CD8-positive, alpha-beta memory T cell (primary cell): Measurements from ENCODE around the gene PCBP4. TPM values are rescaled to one million over a fixed set of nuclear protein-coding genes. Genes with fewer than 3 reads are reported as not detected.

Experiments used
- CTCF ChIA-PET: fragments of 350-600 bp; sonication (Branson Sonifier 250); formaldehyde crosslinking; loops from one replicate; lab custom pipeline; 2021; ENCODE audit warnings: antibody characterized with exemption; lab: Charles Lee
- POLR2A ChIA-PET: fragments of 350-600 bp; sonication (Branson Sonifier 250); formaldehyde crosslinking; loops from one replicate; lab custom pipeline; 2021; ENCODE audit warnings: antibody characterized with exemption; lab: Charles Lee
- DNase-seq, 5 donors: peaks; one replicate each; pipeline versions ENCODE4 v3.0.0 to v3.0.0-alpha.2; 2020 to 2022; ENCODE audit warnings: mixed read lengths in 1 of 5
- H3K27ac ChIP-seq: one replicate; pipeline ENCODE4 v1.7.0; 2013; ENCODE audit warnings: low read depth, mild to moderate bottlenecking, low read length, moderate library complexity
- H3K27me3 ChIP-seq: 2 replicates; pipeline ENCODE4 v1.7.0; 2013; ENCODE audit warnings: low read length, mild to moderate bottlenecking; ENCODE audit not compliant: insufficient read depth, poor library complexity, severe bottlenecking
- H3K36me3 ChIP-seq: 2 replicates; pipeline ENCODE4 v1.7.0; 2013; ENCODE audit warnings: mild to moderate bottlenecking, low read length, moderate library complexity; ENCODE audit not compliant: insufficient read depth
- H3K4me1 ChIP-seq: 2 replicates; pipeline ENCODE4 v1.7.0; 2013; ENCODE audit warnings: mild to moderate bottlenecking, low read length, moderate library complexity; ENCODE audit not compliant: insufficient read depth
- H3K4me3 ChIP-seq: 2 replicates; pipeline ENCODE4 v1.7.0; 2013; ENCODE audit warnings: mild to moderate bottlenecking, low read length
- H3K9me3 ChIP-seq: 2 replicates; pipeline ENCODE4 v1.7.0; 2013; ENCODE audit warnings: mild to moderate bottlenecking, low read length
- H3K27ac Mint-ChIP-seq, 8 donors: one replicate each; pipeline ENCODE4 v1.8.0; 2020 to 2021; ENCODE audit warnings: mixed read lengths in 8 of 8, mild to moderate bottlenecking in 6 of 8, inconsistent platforms in 3 of 8, moderate library complexity in 3 of 8
- H3K27me3 Mint-ChIP-seq, 2 donors: one replicate each; pipeline ENCODE4 v1.8.0; 2020 to 2021; ENCODE audit warnings: mixed read lengths in 2 of 2, mild to moderate bottlenecking in 1 of 2, moderate library complexity in 1 of 2
- H3K36me3 Mint-ChIP-seq, 3 donors: one replicate each; pipeline ENCODE4 v1.8.0; 2020 to 2021; ENCODE audit warnings: mixed read lengths in 3 of 3, inconsistent platforms in 1 of 3, mild to moderate bottlenecking in 1 of 3
- H3K4me1 Mint-ChIP-seq, 3 donors: one replicate each; pipeline ENCODE4 v1.8.0; 2020 to 2021; ENCODE audit warnings: mixed read lengths in 3 of 3, inconsistent platforms in 1 of 3, mild to moderate bottlenecking in 1 of 3
- H3K4me3 Mint-ChIP-seq, 7 donors: one replicate each; pipeline ENCODE4 v1.8.0; 2020 to 2021; ENCODE audit warnings: mixed read lengths in 7 of 7, mild to moderate bottlenecking in 6 of 7, moderate library complexity in 4 of 7, inconsistent platforms in 2 of 7
- H3K9me3 Mint-ChIP-seq, 5 donors: one replicate each; pipeline ENCODE4 v1.8.0; 2020 to 2022; ENCODE audit warnings: mixed read lengths in 5 of 5, mild to moderate bottlenecking in 3 of 5, moderate library complexity in 2 of 5, inconsistent platforms in 1 of 5
- polyA plus RNA-seq: library from polyadenylated mRNA; unstranded; fragments of 300-500 nt; fragmentation: Illumina TruSeq; gene quantifications from one replicate; pipeline ENCODE4 v1.2.3, GENCODE V29; 2021
- total RNA-seq, 2 experiments: library from RNA; stranded (reverse); gene quantifications; one replicate each; pipeline ENCODE4 v1.2.3, GENCODE V29; 2021

The PCBP4 gene
- total and polyA plus RNA-seq, 3 experiments from 2014 or later, result 9.7 to 12.5 (median 12.5) TPM

DNA sequence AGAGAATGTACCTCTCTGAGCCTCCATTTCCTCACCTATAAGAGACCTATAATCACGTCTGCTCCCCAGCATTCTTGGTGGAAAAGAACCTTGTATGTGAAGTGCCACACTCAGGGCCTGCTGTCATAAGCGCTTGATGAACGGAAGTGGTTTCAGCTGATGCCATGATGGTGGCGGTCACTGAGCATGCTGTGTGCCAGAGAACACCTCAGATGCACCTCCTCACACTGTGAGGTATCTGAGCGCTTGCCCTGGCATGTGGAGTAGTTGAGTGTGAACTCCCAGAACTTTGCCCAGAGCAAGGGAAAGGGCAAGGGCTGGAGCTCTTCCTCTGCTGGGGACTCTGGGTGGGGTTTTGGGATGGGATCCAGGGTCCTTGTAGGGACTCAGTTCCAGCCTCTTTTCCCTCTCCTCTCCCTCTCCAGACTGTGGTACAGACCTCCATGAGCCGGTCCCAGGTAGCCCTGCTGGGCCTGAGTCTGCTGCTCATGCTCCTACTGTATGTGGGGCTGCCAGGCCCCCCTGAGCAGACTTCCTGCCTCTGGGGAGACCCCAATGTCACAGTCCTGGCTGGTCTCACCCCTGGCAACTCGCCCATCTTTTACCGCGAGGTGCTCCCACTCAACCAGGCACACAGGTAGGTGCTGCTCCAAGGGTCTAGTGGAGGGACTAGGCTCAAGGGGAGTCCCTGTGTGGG lies 10.3 kb upstream of the PCBP4 start:
- H3K27me3 Mint-ChIP-seq, result no peaks in the 10 kb centered on the region
- H3K36me3 Mint-ChIP-seq, result peaks cover 0 to 13% (median under 1%) of the 10 kb centered on the region in 3 donors
- peak overlapping the region in 7 of 8 donors; percentile 51 to 91 (median 86) for H3K27ac Mint-ChIP-seq
- Histone ChIP-seq H3K4me3 (no peak overlapping the region), H3K27me3 (no peaks in the 10 kb centered on the region), H3K27ac (no peak overlapping the region), H3K4me1 (peaks cover 43% of the 10 kb centered on the region), H3K36me3 (no peaks in the 10 kb centered on the region), H3K9me3 (no peaks in the 10 kb centered on the region)
- POLR2A ChIA-PET, result no interaction called here
- DNase-seq, result peak; percentile 29 to 67 (median 41)
- peaks cover 39 to 50% (median 48%) of the 10 kb centered on the region in 3 donors for H3K4me1 Mint-ChIP-seq
- CTCF ChIA-PET, result no interaction called here
- no peaks in the 10 kb centered on the region for H3K9me3 Mint-ChIP-seq
- peak overlapping the region; percentile 15 to 95 (median 66) for H3K4me3 Mint-ChIP-seq

DNA sequence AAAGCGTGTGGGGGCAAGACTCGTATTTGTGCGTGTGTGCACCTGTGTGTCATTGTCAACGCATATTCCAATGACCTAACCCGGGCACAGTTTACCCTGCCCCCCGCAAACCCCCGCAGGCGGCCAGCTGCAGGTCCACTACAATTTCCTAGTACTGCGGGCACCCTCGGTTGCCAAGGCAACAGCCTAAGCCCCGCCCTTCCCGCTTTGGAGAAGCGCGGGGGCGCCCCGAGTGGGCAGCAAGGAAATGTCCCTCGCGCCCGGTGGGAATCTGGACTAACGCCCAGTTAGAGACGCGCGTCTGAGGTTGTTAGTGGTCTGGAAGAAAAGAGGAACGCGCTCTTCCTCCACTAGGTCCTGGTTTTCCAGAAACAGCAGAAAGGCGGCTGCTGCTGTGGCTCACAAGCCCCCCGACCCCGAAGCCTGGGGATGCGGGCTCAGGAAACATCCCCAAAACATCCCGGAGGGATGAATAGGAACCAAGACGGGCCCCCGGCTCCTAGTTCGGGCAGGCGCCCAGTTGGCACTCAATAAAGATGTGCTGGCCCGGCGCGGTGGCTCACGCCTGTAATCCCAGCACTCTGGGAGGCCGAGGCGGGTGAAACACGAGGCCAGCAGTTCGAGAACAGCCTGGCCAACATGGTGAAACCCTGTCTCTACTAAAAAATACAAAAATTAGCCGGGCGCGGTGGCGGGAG lies 8.7 kb upstream of the PCBP4 start:
- H3K27me3 Mint-ChIP-seq, result no peaks in the 10 kb centered on the region

DNA sequence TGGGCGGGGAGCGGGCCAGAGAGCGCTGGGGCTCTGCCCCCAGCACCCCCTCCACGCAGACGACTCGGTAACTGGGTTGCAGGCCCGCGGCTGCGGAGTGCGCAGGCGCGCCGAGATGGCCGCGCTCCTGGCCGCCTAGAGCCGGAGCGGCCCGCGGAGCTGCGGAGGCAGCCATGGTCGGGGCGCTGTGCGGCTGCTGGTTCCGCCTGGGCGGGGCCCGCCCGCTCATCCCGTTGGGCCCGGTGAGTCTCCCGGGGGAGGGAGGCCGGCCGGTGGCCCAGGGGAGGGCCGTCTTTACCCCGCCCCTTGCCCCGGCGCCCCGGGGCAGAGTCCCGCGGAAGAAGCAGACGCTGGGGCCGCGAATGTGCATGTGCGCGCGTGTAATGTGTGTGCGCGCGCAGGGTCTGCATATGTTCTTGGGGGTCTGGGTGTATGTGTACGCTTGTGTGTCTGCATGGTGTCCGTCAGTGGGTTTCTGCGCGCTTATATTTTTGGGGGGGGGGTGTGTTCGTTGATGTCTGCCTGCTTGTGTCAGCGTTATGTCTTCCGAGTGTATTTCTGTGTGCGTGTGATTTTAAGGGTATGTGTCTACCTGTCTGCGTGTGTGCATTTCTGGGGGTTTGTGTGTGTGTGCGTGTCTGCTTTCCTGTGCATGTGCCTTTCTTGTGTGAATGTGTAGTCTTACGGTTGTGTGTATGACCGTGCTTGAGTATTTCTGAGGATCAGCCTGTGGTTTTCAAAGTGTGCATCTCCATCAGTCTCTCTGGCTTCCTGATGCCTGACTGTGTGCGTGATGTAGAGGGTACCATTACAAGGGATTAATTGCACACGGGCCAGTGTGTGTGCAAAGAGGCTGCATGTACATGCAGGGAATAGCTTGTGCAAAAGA lies 8.0 kb upstream of the PCBP4 start, which contains the start of gene ABHD14A:
Gene ABHD14A, plus strand, starts transcription at position 102 of the 889 bp plus-strand sequence. Its CDS starts 72 bp downstream, at position 174.
- POLR2A ChIA-PET, result interaction anchor here (0.6 to 2.3 kb wide), 4 partner anchors 8 to 182 kb away, joined by 3 to 14 read pairs (median 4); partner anchors contain the start of genes ACY1, PARP3 and RRP9
- Mint-ChIP-seq H3K27ac (peak within 1 kb of the TSS; percentile 87 to 98 (median 94)), H3K27me3 (no peaks in the 10 kb centered on the region), H3K4me1 (peaks cover 25 to 50% (median 46%) of the 10 kb centered on the region in 3 donors), H3K4me3 (peak within 1 kb of the TSS; percentile 89 to 99 (median 95)), H3K36me3 (peaks cover 0 to 16% (median 0%) of the 10 kb centered on the region in 3 donors), H3K9me3 (no peaks in the 10 kb centered on the region)
- no peaks in the 10 kb centered on the region for H3K36me3 ChIP-seq
- CTCF ChIA-PET, result interaction anchor here (0.8 to 6.2 kb wide), 7 partner anchors 8 to 31 kb away, joined by 3 to 65 read pairs (median 13); partner anchors contain the start of genes ACY1, GPR62, PARP3 and RRP9
- peak within 1 kb of the TSS; percentile 83 for H3K27ac ChIP-seq
- DNase-seq, result peak; percentile 67 to 84 (median 78)
- H3K4me3 ChIP-seq, result peak within 1 kb of the TSS; percentile 97
- H3K9me3 ChIP-seq, result no peaks in the 10 kb centered on the region
- peaks cover 32% of the 10 kb centered on the region for H3K4me1 ChIP-seq
- H3K27me3 ChIP-seq, result no peaks in the 10 kb centered on the region

More for the DNA sequence above, 8.7 kb upstream of the PCBP4 start:
- Mint-ChIP-seq H3K27ac (peak overlapping the region; percentile 70 to 94 (median 92)), H3K36me3 (peaks cover 0 to 14% (median 0%) of the 10 kb centered on the region in 3 donors), H3K4me3 (peak overlapping the region; percentile 83 to 95 (median 91)), H3K4me1 (peaks cover 28 to 47% (median 44%) of the 10 kb centered on the region in 3 donors), H3K9me3 (no peaks in the 10 kb centered on the region)
- peak in 4 of 5 donors; percentile 18 to 63 (median 28) for DNase-seq
- Histone ChIP-seq H3K4me3 (peak overlapping the region; percentile 97), H3K27ac (peak overlapping the region; percentile 83), H3K27me3 (no peaks in the 10 kb centered on the region), H3K36me3 (no peaks in the 10 kb centered on the region), H3K9me3 (no peaks in the 10 kb centered on the region), H3K4me1 (peaks cover 32% of the 10 kb centered on the region)
- ChIA-PET POLR2A (interaction anchor here (1.3 kb wide), 1 partner anchor 34 kb away, joined by 6 read pairs; the partner anchor contains the start of genes PARP3 and RRP9), CTCF (interaction anchor here (1.4 to 4.3 kb wide), 2 partner anchors 7 to 11 kb away, joined by 4 to 43 read pairs; partner anchors contain the start of gene ACY1)

DNA sequence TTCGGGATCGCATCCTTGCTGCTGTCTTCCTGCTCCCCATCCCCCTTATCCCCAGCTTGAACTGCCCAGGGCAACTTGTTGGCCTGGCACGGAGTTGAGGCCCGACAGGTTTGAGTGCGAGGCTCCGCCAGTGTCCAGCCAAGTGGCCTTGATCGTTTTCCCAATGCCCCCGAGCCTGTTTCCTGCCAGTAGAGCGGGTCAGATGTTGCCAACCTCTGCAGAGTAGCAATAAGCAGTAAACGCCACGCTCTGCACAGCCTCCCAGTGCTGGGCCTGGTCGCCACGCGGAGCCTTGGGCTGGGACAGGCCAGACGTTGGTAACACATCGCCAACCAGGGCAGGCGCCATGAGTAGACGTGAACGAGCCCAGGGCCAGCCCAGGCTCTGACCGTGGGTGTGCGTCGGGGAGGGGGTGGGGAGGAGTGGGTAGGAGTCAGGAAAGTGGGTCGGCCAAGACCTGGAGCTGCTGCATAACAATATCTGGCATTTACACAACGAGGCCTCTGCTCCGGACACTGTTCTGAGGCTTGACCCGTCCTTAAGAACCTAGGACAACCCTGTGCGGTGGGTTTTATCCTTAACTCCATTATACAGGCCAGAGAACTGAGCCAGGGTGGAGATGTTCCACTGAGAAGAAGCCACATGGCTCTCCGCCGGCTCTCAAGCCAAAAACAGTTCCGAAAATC lies 7.2 kb upstream of the PCBP4 start:
- Mint-ChIP-seq H3K9me3 (no peaks in the 10 kb centered on the region), H3K27ac (peak overlapping the region; percentile 87 to 98 (median 93)), H3K36me3 (peaks cover 0 to 16% (median 0%) of the 10 kb centered on the region in 3 donors), H3K27me3 (no peaks in the 10 kb centered on the region), H3K4me1 (peaks cover 25 to 50% (median 47%) of the 10 kb centered on the region in 3 donors), H3K4me3 (peak overlapping the region; percentile 89 to 99 (median 95))
- POLR2A ChIA-PET, result interaction anchor here (1.0 to 2.3 kb wide), 7 partner anchors 9 to 474 kb away, joined by 3 to 15 read pairs (median 6); partner anchors contain the start of genes ACY1, DCAF1, PARP3 and RPL29
- CTCF ChIA-PET, result interaction anchor here (0.7 to 6.2 kb wide), 22 partner anchors 9 to 483 kb away, joined by 3 to 65 read pairs (median 4); partner anchors contain the start of genes ACY1, GPR62, PARP3 and RPL29
- DNase-seq, result no peak
- H3K36me3 ChIP-seq, result no peaks in the 10 kb centered on the region
- no peaks in the 10 kb centered on the region for H3K27me3 ChIP-seq
- peak overlapping the region; percentile 83 for H3K27ac ChIP-seq
- no peaks in the 10 kb centered on the region for H3K9me3 ChIP-seq
- peaks cover 32% of the 10 kb centered on the region for H3K4me1 ChIP-seq
- peak overlapping the region; percentile 97 for H3K4me3 ChIP-seq

DNA sequence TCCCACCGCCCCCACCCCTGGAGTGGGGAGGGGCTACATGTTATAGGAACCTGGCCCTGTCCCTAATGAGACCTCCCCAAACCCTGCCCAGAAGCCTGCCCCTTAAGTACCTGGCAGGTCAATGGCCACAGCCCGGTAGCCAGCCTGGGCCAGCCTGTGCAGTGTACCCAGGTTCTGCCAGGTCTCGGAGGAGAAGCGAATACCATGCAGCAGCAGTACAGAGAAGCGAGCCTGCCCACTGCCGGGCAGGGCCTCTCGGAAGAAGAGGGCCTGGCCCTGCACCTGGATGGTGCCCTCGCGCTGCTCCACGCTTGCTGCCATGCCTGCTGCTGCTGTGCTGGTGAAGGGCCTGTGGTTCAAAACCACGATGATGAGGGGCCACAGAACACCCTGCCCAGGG lies 4.1 kb upstream of the PCBP4 start:
- Histone ChIP-seq H3K27me3 (no peaks in the 10 kb centered on the region), H3K9me3 (no peaks in the 10 kb centered on the region), H3K4me1 (peaks cover 26% of the 10 kb centered on the region), H3K36me3 (no peaks in the 10 kb centered on the region), H3K4me3 (no peak overlapping the region), H3K27ac (no peak overlapping the region)
- CTCF ChIA-PET, result interaction anchor here (2.0 to 6.2 kb wide), 2 partner anchors 11 to 27 kb away, joined by 6 to 65 read pairs; partner anchors contain the start of genes PARP3 and RRP9
- Mint-ChIP-seq H3K36me3 (peaks cover 0 to 17% (median 0%) of the 10 kb centered on the region in 3 donors), H3K4me3 (peak overlapping the region in 4 of 7 donors; percentile 15 to 87 (median 40)), H3K9me3 (no peaks in the 10 kb centered on the region), H3K27ac (peak overlapping the region in 2 of 8 donors; percentile 23 to 79), H3K4me1 (peaks cover 21 to 60% (median 38%) of the 10 kb centered on the region in 3 donors), H3K27me3 (no peaks in the 10 kb centered on the region)
- no peak for DNase-seq
- POLR2A ChIA-PET, result no interaction called here

DNA sequence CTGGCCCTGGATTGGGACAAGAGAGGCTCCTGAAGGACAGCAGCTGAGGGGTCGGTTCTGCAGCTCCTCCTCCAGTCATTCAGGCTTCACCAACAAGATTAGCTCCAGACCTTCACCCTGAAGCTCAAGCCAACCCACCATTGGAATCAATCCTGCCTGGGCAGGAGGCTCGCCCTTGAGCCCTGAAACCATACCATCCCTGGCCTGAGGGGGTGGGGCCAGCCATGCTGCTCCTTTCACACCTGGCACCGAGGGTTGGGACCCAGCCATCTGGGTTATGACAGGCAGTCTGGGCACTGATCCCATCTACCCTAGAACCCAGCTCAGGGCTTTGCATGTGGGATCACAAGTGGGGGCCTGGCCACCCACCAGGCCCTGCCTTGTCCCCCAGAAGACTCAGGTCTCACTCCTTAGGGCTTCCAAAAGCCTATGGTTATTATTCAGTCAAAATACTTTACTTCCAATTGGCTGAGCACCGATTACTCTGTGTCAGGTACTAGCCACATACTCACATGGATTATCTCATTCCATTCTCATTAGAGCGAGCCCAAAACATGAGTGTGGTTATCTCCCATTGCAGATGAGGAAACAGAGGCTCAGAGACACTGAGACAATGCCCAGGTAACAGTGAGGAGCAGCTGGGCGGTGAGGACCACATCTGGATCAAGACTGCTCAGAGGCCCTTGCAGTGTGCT lies 3.5 kb upstream of the PCBP4 start:
- Histone ChIP-seq H3K36me3 (no peaks in the 10 kb centered on the region), H3K27me3 (no peaks in the 10 kb centered on the region), H3K27ac (no peak overlapping the region), H3K4me1 (peaks cover 25% of the 10 kb centered on the region), H3K4me3 (no peak overlapping the region), H3K9me3 (no peaks in the 10 kb centered on the region)
- DNase-seq, result no peak
- Mint-ChIP-seq H3K27ac (peak overlapping the region in 4 of 8 donors; percentile 11 to 79 (median 24)), H3K9me3 (no peaks in the 10 kb centered on the region), H3K36me3 (peaks cover 0 to 17% (median 0%) of the 10 kb centered on the region in 3 donors), H3K4me1 (peaks cover 20 to 63% (median 38%) of the 10 kb centered on the region in 3 donors), H3K27me3 (no peaks in the 10 kb centered on the region), H3K4me3 (peak overlapping the region in 6 of 7 donors; percentile 15 to 87 (median 34))
- POLR2A ChIA-PET, result no interaction called here
- CTCF ChIA-PET, result interaction anchor here (2.0 to 6.2 kb wide), 2 partner anchors 12 to 27 kb away, joined by 6 to 65 read pairs; partner anchors contain the start of genes PARP3 and RRP9
